Breast epithelium (tissue), 3 donors: ENCODE data around the gene PCNA.
"Not testable (repeated sequence)": the region's sequence is repeated elsewhere in the genome, so short reads cannot be mapped to it uniquely, and the experiment has no call there.

Experiments
- CTCF ChIP-seq, 3 donors: fragments of 450-650 bp; IDR thresholded peaks; one replicate each; pipeline ENCODE4 v1.5.1; 2016 to 2017; ENCODE audit warnings: antibody characterized with exemption in 3 of 3, mild to moderate bottlenecking in 3 of 3, moderate library complexity in 3 of 3
- POLR2A ChIP-seq: fragments of 450-650 bp; IDR thresholded peaks from one replicate; pipeline ENCODE4 v1.6.1; 2016; ENCODE audit warnings: antibody characterized with exemption, mild to moderate bottlenecking, moderate library complexity

GRCh38 chr20:5071942-5072341 lies 47.8 kb downstream of the PCNA start:
- not testable (repeated sequence) for TF ChIP-seq CTCF (IDR thresholded peaks at IDR 0.05); POLR2A
